ENCODE data around the gene ATF2.

DNA sequence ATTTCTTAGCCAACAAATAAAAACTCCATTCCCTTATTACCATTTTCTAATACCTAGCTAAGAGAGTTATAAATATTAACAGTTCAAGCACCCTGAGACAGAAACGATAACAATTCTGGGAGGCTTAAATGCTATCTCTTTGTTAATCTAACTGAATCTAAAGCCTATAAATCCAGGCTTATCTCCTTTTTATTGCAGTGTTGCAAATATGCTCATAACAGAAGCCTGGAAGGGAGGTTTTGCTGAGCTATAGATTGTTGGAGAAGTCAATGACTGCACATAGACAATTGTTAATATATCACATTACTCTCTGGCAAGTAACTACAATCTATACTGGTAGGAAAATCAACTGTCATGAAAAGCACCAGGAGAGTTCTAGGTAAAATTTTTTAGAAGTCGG is 30.2 kb downstream of the ATF2 start:
- TF ChIP-seq CTCF (IDR thresholded peaks at IDR 0.05) (no peak), POLR2A (IDR thresholded peaks at IDR 0.05) (no peak)
